ENCODE measurements around the gene COL19A1.

- TF ChIP-seq, protein P1, sequence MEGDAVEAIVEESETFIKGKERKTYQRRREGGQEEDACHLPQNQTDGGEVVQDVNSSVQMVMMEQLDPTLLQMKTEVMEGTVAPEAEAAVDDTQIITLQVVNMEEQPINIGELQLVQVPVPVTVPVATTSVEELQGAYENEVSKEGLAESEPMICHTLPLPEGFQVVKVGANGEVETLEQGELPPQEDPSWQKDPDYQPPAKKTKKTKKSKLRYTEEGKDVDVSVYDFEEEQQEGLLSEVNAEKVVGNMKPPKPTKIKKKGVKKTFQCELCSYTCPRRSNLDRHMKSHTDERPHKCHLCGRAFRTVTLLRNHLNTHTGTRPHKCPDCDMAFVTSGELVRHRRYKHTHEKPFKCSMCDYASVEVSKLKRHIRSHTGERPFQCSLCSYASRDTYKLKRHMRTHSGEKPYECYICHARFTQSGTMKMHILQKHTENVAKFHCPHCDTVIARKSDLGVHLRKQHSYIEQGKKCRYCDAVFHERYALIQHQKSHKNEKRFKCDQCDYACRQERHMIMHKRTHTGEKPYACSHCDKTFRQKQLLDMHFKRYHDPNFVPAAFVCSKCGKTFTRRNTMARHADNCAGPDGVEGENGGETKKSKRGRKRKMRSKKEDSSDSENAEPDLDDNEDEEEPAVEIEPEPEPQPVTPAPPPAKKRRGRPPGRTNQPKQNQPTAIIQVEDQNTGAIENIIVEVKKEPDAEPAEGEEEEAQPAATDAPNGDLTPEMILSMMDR (IDR thresholded peaks at IDR 0.05; ENCODE audit: insufficient read depth, low read length, poor library complexity, severe bottlenecking): no peak
- no peak for TF ChIP-seq EZH2phosphoT487 (conservative IDR thresholded peaks at IDR 0.05; ENCODE audit: low read length)
Measured at GRCh38 chr6:70180183-70180900, 314.0 kb downstream of the COL19A1 start.

All from SU-DHL-6 (cell line).